KMS-11 (cell line): ENCODE measurements around the gene CRY1.

Experiments
- H2AFZ ChIP-seq: fragments of 200-600 bp; sonication (generic); 2 replicates; pipeline ENCODE4 v1.6.1; 2016; ENCODE audit warnings: antibody characterized with exemption, mixed run types, low read depth
- H3K27ac ChIP-seq: fragments of 200-600 bp; sonication (generic); 2 replicates; pipeline ENCODE4 v1.6.1; 2016; ENCODE audit warnings: mild to moderate bottlenecking, mixed run types
- H3K27me3 ChIP-seq: fragments of 200-600 bp; sonication (generic); 2 replicates; pipeline ENCODE4 v1.6.1; 2017; ENCODE audit warnings: mild to moderate bottlenecking, low read depth, mixed run types, moderate library complexity; ENCODE audit not compliant: insufficient read depth
- H3K36me3 ChIP-seq: fragments of 200-600 bp; sonication (generic); 2 replicates; pipeline ENCODE4 v1.6.1; 2017; ENCODE audit warnings: mild to moderate bottlenecking, mixed run types; ENCODE audit not compliant: insufficient read depth
- H3K4me1 ChIP-seq: fragments of 200-600 bp; sonication (generic); 2 replicates; pipeline ENCODE4 v1.6.1; 2016; ENCODE audit warnings: mild to moderate bottlenecking, low read depth, mixed run types; ENCODE audit not compliant: poor library complexity, severe bottlenecking
- H3K4me2 ChIP-seq: fragments of 200-600 bp; sonication (generic); 2 replicates; pipeline ENCODE4 v1.7.0; 2016; ENCODE audit warnings: mild to moderate bottlenecking, mixed run types
- H3K4me3 ChIP-seq: fragments of 200-600 bp; sonication (generic); IDR thresholded peaks from 2 replicates; pipeline ENCODE4 v1.6.1; 2017; ENCODE audit warnings: low read depth, low read length, mixed read lengths; ENCODE audit not compliant: insufficient read depth
- H3K79me2 ChIP-seq: fragments of 200-600 bp; sonication (generic); 2 replicates; pipeline ENCODE4 v1.6.1; 2016; ENCODE audit warnings: low read depth, mixed run types; ENCODE audit not compliant: insufficient read depth
- H3K9ac ChIP-seq: fragments of 200-600 bp; sonication (generic); 2 replicates; pipeline ENCODE4 v1.6.1; 2016; ENCODE audit warnings: mild to moderate bottlenecking, mixed run types
- H4K20me1 ChIP-seq: fragments of 200-600 bp; sonication (generic); 2 replicates; pipeline ENCODE4 v1.6.1; 2016; ENCODE audit warnings: mild to moderate bottlenecking, mixed run types; ENCODE audit not compliant: insufficient read depth
- CTCF ChIP-seq: fragments of 200-600 bp; sonication (generic); conservative IDR thresholded peaks from 2 replicates; pipeline ENCODE4 v1.6.1; 2017; ENCODE audit warnings: low read depth, mild to moderate bottlenecking, antibody characterized with exemption, low read length, moderate library complexity, mixed read lengths

The CRY1 gene

GRCh38 chr12:107092669-107093416 is 506 bp downstream of the CRY1 start:
- Histone ChIP-seq H3K27ac (peak overlapping the region; percentile 85), H4K20me1 (no peaks in the 10 kb centered on the region), H3K79me2 (0 out of 2 replicates have a peak, but pooled peaks cover 17% of the 10 kb centered on the region), H3K4me3 (no peak overlapping the region), H3K9ac (peak overlapping the region; percentile 84), H3K4me2 (peak overlapping the region; percentile 82), H3K27me3 (no peaks in the 10 kb centered on the region), H2AFZ (peak overlapping the region; percentile 62), H3K36me3 (no peaks in the 10 kb centered on the region), H3K4me1 (peaks cover 13% of the 10 kb centered on the region)
- no peak for TF ChIP-seq CTCF

DNA sequence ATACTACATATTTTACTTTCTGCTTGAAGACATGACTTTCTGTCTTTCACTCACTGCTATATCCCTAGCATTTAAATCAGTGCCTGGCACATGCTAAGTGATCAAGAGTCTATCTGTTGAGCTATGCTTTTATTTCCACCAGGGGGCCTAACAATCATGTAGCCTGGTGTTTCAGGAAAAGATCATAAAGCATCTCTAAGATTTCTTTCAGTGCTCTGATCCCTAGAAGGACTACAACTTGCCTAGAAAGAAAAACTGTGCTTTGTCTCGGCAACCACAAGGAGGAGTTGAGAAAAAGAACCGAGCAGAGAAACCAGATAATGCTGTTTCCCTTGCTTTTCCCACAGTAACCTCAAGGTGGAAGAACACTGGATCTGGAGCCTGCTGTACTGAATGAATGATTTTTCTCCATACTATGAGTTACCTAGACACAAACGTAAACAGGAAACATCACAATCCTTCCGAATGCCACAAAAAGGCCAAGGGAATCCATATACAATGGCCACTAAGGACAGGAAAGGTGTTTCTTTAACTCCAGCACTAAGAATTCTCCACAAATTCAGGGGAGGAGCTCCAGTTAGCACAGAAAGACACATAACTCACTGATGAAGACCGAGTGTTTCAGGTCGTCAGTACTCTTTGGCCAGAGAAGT is 1.2 kb downstream of the CRY1 start:
- H3K4me2 ChIP-seq, result peak overlapping the region; percentile 82
- no peak overlapping the region for H3K4me3 ChIP-seq
- no peaks in the 10 kb centered on the region for H4K20me1 ChIP-seq
- H3K27ac ChIP-seq, result peak overlapping the region; percentile 85
- H2AFZ ChIP-seq, result peak overlapping the region; percentile 62
- TF ChIP-seq CTCF, result peak; percentile 81
- no peaks in the 10 kb centered on the region for H3K36me3 ChIP-seq
- no peaks in the 10 kb centered on the region for H3K27me3 ChIP-seq
- H3K9ac ChIP-seq, result peak overlapping the region; percentile 84
- 0 out of 2 replicates have a peak, but pooled peaks cover 17% of the 10 kb centered on the region for H3K79me2 ChIP-seq
- peaks cover 13% of the 10 kb centered on the region for H3K4me1 ChIP-seq

DNA sequence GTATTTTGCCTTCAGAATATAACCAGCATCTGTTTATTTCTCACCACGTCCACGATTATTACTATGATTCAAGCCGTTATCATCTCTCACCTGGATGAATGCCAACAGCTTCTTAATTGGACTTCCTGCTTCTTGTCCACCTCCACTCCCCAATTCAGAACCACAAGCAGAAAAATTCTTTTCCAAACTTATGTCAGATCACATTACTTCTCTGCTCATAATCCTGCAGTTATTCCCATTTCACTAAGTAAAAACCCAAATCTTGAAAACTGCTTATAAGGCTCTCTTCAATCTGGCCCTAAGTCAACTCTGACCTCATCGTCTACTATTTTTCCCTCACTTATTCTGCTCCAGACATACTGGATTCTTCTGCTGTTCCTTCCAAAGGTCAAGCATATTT is 2.0 kb downstream of the CRY1 start:
- Histone ChIP-seq H3K4me3 (no peak overlapping the region), H3K36me3 (no peaks in the 10 kb centered on the region), H3K79me2 (0 out of 2 replicates have a peak, but pooled peaks cover 17% of the 10 kb centered on the region), H3K27me3 (no peaks in the 10 kb centered on the region), H3K4me1 (peaks cover 13% of the 10 kb centered on the region), H3K27ac (no peak overlapping the region), H3K4me2 (peak overlapping the region; percentile 82), H2AFZ (no peak overlapping the region), H4K20me1 (no peaks in the 10 kb centered on the region), H3K9ac (peak overlapping the region; percentile 84; the same call in 1 of the 2 replicates)
- TF ChIP-seq CTCF, result no peak

DNA sequence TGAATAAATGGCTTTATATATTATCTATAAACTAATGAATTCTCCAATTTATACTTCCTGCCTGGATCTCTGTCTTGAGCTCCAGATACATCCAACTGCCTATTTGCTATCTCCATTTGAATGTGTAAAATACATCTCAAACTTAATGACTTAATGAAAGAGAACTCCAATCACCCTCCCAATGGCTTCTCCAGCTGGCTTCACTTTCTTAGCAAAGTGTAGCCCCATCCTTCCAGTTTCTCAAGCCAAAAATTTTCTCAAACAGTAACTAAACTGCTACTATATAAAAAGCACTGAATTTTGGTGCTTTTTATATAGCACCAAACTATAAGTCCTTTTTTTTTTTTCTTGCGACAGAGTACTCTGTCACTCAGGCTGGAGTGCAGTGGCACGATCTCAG is 2.6 kb downstream of the CRY1 start:
- Histone ChIP-seq H3K27me3 (no peaks in the 10 kb centered on the region), H3K4me2 (no peak overlapping the region; the same call in 1 of the 2 replicates), H3K79me2 (0 out of 2 replicates have a peak, but pooled peaks cover 17% of the 10 kb centered on the region), H3K36me3 (no peaks in the 10 kb centered on the region), H3K4me1 (peaks cover 13% of the 10 kb centered on the region), H3K4me3 (no peak overlapping the region), H4K20me1 (no peaks in the 10 kb centered on the region), H2AFZ (no peak overlapping the region), H3K27ac (no peak overlapping the region), H3K9ac (no peak overlapping the region)
- no peak for TF ChIP-seq CTCF
